M059J (cell line): ENCODE measurements around the gene VASN. TPM values are rescaled to one million over a fixed set of nuclear protein-coding genes. Genes with fewer than 3 reads are reported as not detected.
A peak's percentile ranks its signal among the peaks of the same experiment; 100 is the strongest.

Experiments used
- DNase-seq: peaks from one replicate; pipeline ENCODE4 v3.0.0-alpha.2; 2012; ENCODE audit warnings: low read depth
- total RNA-seq: library from RNA; depleted of rRNA; stranded (reverse); fragments of >200 nt; shearing (Covaris generic); gene quantifications from 2 replicates; pipeline ENCODE4 v1.2.3, GENCODE V29; 2014

The VASN gene
- total RNA-seq, 1 experiment from 2014 or later = 115 TPM

DNA sequence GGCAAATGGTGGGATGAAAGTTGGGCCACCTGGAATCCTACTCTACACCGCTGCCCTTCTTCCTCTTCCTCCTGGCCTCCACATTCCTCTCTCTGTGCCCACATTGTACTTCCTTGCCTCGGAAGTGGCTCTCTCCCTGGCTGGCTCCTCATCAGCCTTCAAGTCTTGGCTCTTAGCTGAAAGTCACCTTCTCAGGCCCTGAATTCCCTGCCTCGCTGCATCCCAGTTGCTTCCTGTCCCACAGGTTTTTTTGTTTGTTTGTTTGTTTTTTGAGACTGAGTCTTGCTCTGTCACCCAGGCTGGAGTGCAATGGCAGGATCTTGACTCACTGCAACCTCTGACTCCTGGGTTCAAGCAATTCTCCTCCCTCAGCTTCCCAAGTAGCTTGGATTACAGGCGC, 18.0 kb upstream of the VASN start:
- no peak for DNase-seq

GRCh38 chr16:4354512-4355409, 16.9 kb upstream of the VASN start:
- DNase-seq = no peak

DNA sequence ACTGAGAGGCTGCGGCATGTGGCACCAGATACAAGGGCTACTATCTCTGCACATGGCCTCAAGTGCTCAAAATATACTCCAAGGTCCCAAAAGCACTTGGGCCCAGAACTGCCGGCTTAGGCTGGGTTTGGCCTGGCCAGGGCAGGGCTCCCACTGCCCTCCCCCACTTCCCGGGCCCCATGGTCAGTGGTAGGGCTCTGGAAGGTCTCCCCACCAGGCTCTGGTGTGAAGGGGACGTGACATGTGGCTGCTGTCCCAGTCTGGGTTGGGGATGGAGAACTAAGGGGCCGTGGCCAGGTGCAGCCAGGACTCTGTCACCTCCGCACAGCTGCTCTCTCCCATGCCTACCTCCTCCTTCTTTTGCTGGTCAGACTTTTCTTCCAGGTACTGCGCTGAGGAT, 14.8 kb upstream of the VASN start:
- no peak for DNase-seq

- no peak for DNase-seq
Observed at GRCh38 chr16:4358236-4358635, 13.4 kb upstream of the VASN start.

DNA sequence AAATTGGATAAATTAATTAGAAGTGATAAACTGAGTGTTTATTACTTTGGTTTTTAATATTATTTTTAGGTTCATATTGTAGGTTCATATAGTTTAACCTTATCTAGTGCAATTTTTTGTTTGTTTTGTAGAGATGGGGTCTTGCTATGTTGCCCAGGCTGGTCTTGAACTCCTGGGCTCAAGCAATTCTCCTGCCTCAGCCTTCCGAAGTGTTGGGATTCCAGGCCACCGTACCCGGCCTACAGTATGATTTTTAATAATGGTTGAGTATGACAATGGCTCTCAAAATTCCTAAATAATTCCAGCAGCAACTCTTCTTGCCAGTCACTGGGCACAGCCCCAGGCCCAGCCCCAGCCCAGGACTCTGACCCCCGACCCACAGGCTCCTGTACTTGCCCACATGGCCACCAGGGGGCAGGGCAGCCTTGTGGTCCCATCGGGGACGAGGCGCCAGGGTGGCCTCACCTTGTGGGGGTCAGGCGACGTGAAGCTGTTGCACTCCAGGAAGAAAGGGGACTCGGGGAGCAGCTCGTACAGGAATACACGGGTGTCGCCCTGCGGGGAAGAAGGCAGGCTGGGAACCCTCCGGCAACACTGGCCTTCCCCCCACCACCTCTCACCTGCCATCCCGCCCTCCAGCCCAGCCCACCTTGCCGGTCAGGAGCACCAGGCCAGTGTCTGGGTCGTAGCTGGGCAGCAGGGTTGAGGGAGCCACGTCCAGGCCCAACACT, 12.7 kb upstream of the VASN start:
- peak; percentile 34 for DNase-seq

- DNase-seq = no peak
Observed at GRCh38 chr16:4359914-4360313, 11.7 kb upstream of the VASN start.

DNA sequence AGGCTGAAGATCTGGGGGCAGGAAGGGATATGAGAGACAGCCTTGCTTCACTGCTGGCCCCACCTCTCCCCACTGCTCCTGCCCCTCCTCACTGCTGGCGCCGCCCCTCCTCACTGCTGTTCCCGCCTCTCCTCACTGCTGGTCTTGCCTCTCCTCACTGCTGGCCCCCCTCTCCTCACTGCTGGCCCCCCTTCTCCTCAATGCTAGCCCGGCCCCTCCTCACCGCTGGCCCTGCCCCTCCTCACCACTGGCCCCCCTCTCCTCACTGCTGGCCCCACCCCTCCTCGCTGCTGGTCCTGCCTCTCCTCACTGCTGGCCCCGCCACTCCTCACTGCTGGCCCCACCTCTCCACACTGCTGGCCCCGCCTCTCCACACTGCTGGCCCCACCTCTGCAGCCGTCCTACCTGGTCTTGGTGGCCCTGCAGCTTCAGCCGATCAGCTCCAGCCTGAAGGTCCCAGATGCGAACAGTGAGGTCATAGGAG, 11.1 kb upstream of the VASN start:
- DNase-seq = no peak

- DNase-seq = no peak
Observed at GRCh38 chr16:4361033-4361943, 10.4 kb upstream of the VASN start.

DNA sequence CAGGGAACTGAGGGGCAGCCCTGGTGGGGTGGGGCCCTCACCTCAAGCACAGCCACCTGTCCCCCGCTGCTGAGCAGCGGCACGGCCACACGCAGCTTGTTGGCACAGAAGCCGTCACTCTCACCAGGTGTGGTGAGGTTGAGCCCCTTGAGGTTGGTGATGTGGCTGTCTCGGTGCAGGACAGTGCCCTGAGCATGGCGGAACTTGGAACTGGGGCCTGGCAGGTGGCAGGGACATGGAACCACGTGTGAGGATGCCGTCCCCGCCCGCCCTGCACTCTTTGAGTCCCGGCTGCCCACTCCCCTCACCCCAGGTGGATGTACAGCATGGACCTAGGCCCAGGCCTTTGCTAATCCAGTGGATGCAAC, 9.7 kb upstream of the VASN start:
- no peak for DNase-seq

- no peak for DNase-seq
Observed at GRCh38 chr16:4362476-4363135, 9.0 kb upstream of the VASN start.

- no peak for DNase-seq
Observed at GRCh38 chr16:4364196-4365013, 7.2 kb upstream of the VASN start.

DNA sequence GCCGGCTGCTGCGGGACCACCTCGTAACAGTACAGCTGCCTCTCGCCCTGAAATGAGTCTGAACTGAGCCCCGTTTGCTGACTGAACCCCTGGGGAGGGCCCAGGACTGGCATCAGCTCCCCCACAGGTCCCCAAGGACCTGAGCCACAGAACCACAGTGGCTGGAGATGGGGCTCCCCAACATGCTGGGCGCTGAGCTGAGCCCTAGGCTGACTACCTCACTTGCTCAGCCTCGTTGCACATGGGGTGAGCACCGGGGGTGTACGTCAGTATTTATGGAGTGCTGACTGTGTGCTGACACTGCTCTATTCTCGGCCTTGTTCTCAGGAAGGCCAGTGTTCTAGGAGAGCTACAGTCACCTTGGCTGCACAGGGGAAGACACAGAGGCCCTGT, 6.6 kb upstream of the VASN start:
- DNase-seq = no peak

DNA sequence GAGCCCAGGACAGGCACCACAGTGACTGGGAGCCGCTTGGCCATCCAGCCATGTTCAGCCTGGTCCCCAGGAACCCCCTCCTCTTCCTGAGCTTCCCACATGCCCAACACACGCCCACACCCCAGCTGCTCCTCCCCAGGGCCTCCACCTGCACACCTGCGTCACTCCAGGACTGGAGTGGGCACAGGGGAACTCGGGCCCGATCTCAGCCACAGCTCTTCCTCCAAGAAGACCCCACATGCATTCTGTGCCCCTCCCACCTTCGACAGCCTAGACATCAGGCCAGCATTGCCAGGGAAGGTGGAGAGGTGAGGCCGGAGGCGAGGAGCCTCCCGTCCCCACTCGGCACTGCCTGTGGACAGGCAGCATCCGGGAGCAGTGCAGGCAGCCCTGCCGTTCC, 6.0 kb upstream of the VASN start:
- DNase-seq = no peak

GRCh38 chr16:4366016-4366415, 5.6 kb upstream of the VASN start:
- DNase-seq = no peak

DNA sequence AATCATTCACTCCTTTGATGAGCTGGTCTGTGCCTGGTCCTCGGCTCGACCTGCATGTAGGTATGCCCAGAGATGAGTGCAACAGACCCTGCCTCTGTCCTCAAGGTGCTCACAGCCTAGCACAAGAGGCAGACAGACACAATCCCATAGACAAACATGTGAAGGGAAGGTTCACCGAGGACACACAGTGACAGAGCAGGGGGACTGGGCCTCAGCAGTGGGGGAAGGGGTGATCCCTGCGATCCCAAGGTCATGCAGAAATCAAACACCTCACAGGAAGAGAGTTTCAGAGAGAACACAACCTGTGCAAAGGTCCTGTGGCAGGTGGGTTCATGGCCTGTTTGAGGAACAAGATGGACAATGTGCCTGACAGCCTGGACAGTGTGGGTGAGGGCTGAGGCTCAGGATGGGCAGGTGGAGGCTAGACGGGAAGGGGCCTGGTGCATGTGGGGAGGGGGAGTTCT, 4.2 kb upstream of the VASN start:
- DNase-seq = no peak

GRCh38 chr16:4369007-4369733, 2.5 kb upstream of the VASN start:
- DNase-seq = peak; percentile 89

DNA sequence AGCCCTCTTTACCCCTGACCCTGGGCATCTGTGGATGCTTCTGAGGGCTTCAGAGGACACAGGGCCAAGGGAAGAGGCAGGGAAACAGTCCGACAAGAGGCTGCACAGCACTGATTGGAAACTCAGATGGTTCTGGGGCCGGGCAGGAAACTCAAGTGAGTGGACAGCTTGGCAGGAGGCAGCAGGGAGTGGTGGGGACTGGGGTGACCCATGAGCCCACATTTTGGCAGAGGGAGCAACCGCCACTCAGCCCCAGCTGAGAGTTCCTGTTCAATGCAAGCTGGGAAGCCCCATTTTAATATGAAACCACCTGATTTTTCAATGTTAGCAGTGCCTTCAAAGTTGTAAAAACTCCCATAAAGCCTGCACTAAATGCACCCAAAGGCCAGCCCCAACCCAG, 1.5 kb upstream of the VASN start:
- DNase-seq = no peak

DNA sequence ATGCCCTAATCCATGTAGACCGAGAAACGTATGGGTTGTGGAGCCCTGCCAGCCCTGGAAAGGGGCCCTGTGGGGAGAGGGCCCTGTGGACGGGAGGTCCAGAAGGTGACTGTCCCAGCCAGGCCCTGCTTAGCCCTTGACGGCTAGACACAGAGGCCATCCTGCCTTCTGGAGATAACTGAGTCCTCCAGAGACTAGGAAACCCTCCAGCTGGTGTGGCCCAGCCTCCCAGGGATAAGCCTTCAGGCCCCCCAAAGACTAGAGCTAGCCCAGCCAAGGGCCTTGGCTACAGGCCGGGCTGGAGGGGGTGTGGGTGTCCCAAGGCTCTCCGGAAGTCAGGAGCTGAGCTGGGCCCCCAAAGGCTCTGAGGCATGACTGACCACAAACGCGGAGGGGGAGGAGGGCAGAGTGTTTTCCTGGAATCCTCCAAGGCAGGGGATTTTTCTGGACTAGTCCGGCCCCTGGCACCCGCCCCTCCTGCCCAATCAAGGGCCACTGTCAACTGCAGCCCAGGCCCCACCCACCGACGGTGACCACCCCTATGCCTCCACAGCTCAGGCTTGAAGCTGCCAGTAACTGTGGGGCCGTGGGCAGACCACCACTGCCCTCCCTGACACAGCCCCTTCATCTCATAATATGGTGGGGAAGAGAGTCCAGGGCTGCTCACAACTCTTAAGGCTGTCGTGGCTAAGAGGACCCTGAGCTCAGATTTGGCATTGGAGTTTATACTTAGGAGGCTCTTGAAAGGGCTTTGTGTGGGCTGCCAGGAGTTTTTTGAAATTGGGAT, 885 bp upstream of the VASN start:
- peak; percentile 93 for DNase-seq

- peak; percentile 51 for DNase-seq
Observed at GRCh38 chr16:4372001-4372577, 441 bp downstream of the VASN start.
